ENCODE measurements around the gene POMGNT1. TPM values are rescaled to one million over a fixed set of nuclear protein-coding genes. Genes with fewer than 3 reads are reported as not detected.

The POMGNT1 gene
- total and polyA plus RNA-seq, 2 of the 13 experiments (the other 11 are each of a cell fraction or from before 2014, with no cell fraction given), result 33.9 to 46.8 TPM

GRCh38 chr1:46197964-46198811 lies at the start of gene POMGNT1 (continued):
- no peak for TF ChIP-seq ZNF276 (CRISPR knock-in tag; IDR thresholded peaks at IDR 0.05; ENCODE audit: low read depth)
- no peak for TF ChIP-seq SMARCE1 (IDR thresholded peaks at IDR 0.05; ENCODE audit: borderline replicate concordance)
- TF ChIP-seq ZBTB21 (CRISPR knock-in tag; IDR thresholded peaks at IDR 0.05), result no peak
- TF ChIP-seq, protein P1, sequence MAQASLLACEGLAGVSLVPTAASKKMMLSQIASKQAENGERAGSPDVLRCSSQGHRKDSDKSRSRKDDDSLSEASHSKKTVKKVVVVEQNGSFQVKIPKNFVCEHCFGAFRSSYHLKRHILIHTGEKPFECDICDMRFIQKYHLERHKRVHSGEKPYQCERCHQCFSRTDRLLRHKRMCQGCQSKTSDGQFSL (CRISPR knock-in tag; IDR thresholded peaks at IDR 0.05), result no peak
- TF ChIP-seq ZNF414 (CRISPR knock-in tag; IDR thresholded peaks at IDR 0.05), result no peak
- no peak for TF ChIP-seq RBAK (CRISPR knock-in tag; IDR thresholded peaks at IDR 0.05)
- TF ChIP-seq MXI1 (IDR thresholded peaks at IDR 0.05; ENCODE audit: borderline replicate concordance, low read depth, low read length), result peak; percentile 50; the same call in 1 of the 3 replicates
- TF ChIP-seq, protein P2, sequence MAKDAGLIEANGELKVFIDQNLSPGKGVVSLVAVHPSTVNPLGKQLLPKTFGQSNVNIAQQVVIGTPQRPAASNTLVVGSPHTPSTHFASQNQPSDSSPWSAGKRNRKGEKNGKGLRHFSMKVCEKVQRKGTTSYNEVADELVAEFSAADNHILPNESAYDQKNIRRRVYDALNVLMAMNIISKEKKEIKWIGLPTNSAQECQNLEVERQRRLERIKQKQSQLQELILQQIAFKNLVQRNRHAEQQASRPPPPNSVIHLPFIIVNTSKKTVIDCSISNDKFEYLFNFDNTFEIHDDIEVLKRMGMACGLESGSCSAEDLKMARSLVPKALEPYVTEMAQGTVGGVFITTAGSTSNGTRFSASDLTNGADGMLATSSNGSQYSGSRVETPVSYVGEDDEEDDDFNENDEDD (CRISPR knock-in tag; IDR thresholded peaks at IDR 0.05; ENCODE audit: borderline replicate concordance), result no peak
- 0 out of 2 replicates have a peak, but pooled peaks have one; percentile 14 for TF ChIP-seq RAD21 (CRISPR knock-in tag; IDR thresholded peaks at IDR 0.05)
- no peak for TF ChIP-seq ETV5 (CRISPR knock-in tag; IDR thresholded peaks at IDR 0.05; ENCODE audit: borderline replicate concordance)
- TF ChIP-seq DNMT3B (CRISPR knock-in tag; conservative IDR thresholded peaks at IDR 0.05), result no peak
- TF ChIP-seq ZNF549 (CRISPR knock-in tag; IDR thresholded peaks at IDR 0.05), result no peak
- TF ChIP-seq GLMP (CRISPR knock-in tag; IDR thresholded peaks at IDR 0.05; ENCODE audit: borderline replicate concordance), result no peak
- TF ChIP-seq ZNF318 (CRISPR knock-in tag; IDR thresholded peaks at IDR 0.05), result no peak
- TF ChIP-seq SRSF1 (optimal IDR thresholded peaks at IDR 0.05; ENCODE audit: low read depth, low read length), result no peak

All from HepG2 (cell line).